ENCODE measurements around the gene RPP14.
A peak's percentile ranks its signal among the peaks of the same experiment; 100 is the strongest.

Gene RPP14

DNA sequence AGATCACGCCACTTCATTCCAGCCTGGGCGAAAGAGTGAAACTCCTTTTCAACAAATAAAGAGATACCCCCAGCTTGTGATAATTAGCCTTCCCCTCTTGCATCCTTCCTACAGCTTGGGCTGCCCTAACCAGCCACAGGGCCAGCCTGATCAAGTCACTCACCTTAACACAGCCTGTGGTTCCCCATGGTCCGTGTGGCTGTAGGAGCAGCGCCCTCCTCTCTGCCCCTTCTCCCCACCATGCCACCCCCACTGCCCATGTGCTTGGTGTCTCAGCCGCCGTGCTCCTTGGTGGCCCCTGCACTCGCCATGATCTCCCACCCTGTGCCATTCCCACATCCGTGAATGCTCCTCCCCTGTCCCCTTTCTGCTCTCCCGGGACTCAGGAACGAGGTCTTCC, 13.2 kb upstream of the RPP14 start:
- DNase-seq = no peak

DNA sequence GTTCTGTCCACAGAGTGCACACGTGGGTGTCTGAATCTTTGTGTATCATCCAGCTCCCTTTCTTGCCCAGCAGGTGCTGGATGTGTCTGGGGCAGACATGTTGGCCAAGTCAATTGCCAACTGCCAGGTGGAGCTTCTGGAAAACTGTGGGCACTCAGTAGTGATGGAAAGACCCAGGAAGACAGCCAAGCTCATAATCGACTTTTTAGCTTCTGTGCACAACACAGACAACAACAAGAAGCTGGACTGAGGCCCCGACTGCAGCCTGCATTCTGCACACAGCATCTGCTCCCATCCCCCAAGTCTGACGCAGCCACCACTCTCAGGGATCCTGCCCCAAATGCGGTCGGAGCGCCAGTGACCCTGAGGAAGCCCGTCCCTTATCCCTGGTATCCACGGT, 12.5 kb upstream of the RPP14 start:
- DNase-seq = no peak

DNA sequence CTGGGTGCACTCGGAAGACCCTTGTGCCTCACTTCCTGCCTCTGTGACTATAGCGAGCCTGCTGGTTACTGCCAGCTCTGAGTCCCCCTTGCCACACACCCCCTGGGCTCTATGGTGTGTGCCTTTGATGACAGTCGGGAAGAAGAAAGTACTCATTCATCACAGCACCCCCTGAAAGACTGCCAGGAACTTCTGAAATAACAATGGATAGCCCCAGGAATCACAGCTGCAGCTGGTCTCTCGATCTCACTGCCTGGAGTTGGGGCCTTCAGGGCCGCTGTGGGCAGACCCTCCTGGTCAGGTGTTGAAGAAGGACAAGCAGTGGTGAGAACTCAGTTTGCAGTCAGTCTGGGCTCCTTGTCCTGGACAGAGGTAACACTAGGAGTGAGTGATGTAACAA, 9.8 kb upstream of the RPP14 start:
- DNase-seq = no peak

DNA sequence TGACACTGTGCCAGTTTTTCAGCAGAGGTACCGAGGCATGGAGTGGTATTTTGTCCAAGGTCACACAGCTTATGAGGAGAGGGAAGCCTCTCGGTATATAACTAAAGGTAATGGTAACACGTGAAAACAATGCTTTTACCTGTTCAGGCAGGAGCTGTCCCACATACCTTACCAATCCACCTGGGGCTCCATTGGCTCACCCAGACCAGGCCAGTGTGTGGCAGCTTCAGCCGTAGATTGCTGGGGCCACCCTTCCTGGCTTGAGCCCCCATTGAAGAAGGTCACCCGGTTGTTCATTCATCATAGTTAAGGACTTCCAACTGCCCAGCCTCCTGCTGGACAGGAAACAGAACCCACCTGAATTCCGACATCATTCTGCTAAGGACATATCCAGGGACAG, 9.2 kb upstream of the RPP14 start:
- no peak for DNase-seq

DNA sequence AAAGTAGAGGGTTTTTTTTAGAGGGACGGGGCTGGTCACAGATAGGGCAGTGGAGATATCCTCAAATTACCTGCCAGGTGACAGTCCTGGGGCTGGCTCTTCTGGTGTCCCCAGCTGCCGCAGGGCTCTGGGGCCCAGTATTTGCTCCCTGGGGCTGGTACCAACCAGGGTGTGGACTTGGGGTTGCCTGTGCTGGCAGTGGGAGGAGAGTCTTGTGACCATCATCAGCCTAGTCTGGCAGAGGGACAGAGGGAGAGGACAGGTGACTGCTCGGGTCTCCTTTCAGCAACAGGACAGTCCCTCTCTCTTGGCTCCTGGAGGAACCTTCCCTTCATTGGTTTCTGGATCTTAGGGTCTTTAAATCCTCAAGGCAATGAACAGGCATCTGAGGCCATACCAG, 7.9 kb upstream of the RPP14 start:
- DNase-seq = no peak

DNA sequence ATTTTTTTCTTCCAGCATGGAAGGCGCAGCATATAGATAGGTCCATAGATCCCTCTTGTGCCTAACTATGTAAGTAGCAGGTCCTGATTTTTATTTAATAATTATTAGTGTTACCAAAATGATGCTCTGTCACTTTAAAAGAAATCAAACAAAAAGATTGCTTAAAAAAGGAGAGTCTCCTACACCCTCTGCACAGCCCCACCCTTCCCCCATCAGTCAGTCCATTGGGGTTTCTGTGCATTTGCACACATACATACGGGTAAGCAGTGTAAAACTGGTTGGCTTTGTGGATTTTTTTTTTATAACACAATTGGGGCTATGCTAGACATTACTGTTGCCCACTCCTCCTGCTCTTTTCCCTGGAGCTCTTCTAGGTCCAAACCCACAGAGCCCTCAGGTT, 7.0 kb upstream of the RPP14 start:
- DNase-seq = no peak

DNA sequence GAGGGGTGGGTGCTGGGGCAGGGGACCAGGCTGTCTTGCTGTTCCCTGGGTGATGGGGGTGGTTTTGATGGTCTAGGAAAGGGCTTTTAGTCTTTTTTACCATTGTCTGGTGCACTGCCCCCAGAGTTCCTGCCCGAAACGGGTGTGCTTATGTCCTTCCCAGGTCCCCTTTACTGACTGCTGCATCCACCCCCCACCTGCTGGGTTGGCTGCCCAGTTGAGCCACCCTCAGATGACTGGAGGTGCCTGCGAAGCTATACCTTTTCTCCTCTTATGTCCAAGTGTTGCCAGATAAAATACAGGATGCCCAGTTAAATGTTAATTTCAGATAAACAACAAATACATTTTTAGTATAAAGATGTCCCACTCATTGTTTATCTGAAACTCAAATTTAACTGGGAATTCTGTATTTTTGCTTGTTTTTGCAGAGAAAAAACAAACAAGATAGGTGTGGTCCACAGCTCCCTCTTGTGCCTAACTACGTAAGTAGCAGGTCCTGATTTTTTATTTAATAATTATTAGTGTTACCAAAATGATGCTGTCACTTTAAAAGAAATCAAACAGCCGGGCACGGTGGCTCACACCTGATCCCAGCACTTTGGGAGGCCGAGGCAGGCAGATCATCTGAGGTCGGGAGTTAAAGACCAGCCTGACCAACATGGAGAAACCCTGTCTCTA, 6.1 kb upstream of the RPP14 start:
- no peak for DNase-seq

DNA sequence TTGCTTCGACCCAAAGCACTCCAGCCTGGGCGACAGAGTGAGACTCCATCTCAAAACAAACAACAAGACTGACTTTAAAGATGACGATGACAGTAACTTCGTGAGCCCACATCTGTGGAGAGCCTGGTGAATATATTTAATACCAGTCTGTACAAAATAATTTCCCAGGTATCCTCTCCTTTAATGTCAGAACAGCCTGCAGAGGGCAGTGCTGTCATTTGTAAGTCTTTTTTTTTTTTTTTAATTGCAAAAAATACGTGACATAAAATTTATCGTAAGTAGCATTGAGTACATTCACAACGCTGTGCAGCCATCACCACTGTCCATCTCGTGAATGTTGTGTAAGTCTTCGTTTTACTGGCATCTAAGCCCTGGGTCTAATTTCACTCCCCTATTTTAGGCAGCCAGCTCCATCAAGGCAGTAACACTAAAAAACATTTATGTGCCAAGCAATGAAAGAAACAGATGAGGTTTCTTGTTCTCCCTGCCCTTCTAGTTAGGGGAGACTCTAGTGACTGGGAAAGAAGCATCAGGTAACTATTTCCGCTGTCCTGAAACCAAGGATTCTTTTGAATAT, 1.7 kb downstream of the RPP14 start:
- peak; percentile 27 for DNase-seq

DNA sequence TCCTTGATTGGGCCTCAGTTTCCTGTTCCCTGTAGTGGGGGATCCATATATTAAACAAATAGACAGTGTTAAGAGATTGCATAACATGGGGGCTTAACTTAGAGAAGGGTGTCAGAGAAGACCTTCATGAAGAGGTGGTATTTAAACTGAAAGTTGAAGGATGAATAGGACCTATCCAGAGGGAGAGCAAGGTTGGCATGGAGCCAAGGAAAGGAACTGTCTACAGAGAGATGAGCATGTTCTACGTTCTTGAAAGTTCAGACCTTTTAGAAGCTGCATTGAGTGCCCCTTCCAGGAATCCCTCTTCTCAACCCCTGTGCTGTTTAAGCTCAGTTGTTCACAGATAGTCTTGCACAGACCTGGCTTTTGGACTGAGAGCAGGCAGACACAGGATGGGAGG, 2.7 kb downstream of the RPP14 start:
- DNase-seq = no peak

DNA sequence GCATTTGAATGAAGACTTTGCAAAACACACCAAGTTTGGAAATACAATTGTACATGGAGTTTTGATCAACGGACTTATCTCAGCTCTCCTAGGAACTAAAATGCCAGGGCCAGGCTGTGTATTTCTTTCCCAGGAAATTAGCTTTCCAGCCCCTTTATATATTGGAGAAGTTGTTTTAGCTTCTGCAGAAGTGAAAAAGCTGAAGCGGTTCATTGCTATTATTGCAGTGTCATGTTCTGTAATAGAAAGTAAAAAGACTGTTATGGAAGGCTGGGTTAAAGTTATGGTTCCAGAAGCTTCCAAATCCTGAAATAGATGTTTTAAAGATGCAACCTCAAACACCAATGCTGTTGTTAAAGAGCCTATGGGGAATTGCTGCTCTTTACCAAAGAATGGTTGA, 11.8 kb downstream of the RPP14 start:
- DNase-seq = no peak

DNA sequence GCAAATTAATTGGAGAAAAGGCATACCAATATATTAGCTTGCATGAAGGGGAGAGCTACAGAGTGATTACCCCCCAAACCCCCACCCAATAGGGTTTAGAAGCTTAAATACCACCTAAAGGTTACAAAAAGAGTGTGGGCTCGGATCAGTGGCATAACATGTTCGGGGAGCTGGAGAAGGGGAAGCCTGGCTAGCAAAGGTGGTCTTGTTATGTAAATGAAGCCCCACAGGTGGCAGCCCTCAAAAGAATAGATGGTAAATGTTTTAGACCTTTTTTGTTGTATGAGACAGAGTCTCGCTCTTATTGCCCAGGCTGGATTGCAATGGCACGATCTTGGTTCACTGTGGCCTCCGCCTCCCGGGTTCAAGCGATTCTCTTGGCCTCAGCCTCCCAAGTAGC, 15.7 kb downstream of the RPP14 start:
- DNase-seq = no peak

DNA sequence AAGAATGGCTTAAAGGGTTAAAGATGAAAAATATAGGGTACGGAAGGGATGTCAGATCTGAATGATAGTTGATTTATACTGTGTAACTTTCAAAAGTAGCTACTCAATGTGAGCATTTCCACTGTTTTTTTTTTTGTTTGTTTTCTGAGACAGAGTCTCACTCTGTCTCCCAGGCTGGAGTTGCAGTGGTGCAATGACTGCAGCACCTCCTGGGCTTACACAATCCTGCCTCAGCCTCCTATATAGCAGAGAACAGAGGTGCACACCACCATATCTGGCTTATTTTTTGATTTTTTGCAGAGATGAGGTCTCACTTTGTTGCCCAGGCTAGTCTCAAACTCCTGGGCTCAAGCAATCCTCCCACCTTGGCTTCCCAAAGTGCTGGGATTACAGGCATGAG, 16.7 kb downstream of the RPP14 start:
- no peak for DNase-seq

DNA sequence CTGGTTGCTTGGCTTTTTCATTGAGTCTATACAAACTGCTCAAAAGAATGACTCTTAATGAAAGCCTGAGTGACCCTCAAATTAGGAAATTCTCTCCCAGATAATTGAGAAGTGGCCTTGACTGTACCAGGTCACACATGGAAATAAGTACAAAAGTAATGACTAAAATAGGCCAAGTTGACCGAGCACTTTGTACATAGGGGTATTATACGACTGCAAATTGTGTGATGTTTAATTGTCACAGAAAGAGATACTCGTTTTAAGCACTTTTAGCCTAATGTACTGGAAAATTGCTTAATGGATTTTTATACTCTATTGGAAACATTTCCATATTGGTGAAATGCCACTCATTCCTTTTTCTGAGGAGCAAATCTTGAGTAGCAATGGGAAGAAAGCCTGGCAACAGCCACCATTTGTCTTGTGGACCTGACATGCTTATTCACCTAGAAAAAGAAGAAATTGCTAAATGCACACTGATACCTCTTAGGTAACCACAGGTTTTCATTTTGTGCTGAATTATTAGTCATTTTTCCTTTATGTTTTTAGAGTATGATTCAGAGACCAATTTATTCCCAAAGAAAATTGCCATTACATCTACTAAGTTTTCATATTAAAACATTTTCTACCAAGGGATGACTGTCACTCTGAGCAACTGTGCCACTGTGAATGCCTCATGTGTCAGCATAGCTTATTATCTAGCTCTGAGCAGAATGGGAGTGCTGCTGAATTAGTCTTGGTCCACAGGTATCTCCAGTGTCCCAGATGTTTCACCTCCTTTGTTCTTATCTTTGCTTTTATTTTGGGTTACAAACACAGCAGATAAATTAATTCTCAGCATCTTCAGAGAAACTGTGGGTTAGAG, 17.7 kb downstream of the RPP14 start:
- no peak for DNase-seq

DNA sequence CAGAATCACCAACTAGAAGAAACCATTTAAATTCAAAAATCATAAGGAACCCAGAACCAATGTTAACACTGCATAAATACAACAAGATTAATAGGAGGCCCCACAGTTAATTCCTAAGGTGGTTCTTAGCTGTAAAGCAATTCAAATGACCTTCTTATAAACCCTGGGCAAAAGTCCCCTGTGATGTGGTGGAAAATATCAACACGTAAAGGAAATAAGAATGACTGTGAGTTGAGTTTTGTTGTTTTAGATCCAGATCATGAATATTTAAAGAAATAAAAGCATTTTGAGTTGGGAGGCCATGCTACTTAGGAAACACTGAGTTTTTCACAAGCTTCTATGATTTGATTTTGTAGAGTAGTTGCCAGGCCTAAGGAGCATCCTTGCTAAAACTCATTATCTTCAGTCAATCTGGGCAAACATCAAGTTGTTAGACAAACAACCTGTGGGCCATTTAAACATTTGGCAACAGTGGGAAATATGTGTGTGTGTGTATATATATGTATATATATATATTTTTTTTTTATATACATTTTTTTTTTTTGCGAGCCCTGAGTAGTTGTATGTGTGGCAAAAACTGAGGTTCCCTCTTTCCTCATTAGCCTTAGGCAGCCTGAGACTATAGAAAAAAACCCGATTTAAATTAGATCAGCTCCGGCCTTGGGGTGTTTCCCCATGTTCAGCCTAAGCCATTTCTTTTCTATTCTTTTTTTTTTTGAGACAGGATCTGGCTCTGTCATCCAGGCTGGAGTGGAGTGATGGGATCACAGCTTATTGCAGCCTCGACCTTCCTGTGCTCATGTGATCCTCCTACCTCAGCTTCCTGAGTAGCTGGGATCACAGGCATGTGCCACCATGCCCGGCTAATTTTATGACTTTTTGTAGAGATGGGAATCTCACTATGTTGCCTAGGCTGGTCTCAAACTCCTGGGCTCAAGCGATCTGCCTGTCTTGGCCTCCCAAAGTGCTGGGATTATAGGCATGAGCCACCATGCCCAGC, 18.6 kb downstream of the RPP14 start:
- no peak for DNase-seq

DNA sequence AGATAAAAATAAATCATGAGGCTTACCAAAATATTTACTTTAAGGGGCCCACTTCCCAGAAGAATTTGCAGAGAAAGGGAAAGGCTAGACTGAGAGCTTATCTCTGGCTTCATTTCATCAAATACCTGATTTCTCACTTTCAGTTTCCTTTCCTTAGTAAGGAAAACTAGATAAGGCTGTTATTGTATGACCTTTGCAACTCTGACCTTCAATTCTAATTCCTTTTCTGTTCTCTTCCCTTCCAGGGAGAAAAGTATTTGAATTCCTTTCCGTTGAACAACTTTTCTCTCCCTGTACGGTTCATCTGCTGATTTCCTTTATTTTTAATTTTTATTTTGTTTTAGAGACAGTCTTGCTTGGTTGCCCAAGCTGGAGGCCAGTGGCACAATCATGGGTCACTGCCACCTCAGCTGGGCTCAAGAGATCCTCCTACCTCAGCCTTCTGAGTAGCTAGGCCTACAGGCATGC, 19.5 kb downstream of the RPP14 start:
- DNase-seq = no peak

DNA sequence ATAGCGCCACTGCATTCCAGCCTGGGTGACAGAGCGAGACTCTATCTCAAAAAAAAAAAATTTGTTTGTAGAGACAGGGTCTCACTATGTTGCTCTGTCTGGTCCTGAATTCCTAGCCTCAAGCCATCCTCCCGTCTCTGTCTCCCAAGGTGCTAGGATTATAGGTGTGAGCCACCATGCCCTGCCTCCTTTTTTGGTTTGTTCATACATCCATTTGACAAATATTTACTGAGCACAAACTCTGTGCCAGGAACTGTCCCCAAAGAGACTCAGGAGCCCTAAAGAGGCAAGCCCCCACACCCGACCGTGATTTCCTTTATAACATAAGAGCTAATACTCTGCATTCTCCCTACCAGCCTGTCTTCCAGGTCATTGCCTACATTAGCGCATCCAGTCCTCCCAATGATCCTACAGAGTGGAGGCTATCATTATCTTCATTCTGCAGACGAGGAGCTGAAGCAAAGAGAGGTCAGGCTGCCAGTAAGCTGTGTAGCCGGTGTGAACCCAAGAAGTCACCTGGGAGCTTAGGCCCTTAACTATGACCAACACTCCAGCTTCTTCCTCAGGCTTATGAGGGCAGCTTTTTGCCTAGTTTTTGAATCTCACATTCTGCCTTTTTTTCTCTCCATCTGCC, 20.3 kb downstream of the RPP14 start:
- DNase-seq = no peak

DNA sequence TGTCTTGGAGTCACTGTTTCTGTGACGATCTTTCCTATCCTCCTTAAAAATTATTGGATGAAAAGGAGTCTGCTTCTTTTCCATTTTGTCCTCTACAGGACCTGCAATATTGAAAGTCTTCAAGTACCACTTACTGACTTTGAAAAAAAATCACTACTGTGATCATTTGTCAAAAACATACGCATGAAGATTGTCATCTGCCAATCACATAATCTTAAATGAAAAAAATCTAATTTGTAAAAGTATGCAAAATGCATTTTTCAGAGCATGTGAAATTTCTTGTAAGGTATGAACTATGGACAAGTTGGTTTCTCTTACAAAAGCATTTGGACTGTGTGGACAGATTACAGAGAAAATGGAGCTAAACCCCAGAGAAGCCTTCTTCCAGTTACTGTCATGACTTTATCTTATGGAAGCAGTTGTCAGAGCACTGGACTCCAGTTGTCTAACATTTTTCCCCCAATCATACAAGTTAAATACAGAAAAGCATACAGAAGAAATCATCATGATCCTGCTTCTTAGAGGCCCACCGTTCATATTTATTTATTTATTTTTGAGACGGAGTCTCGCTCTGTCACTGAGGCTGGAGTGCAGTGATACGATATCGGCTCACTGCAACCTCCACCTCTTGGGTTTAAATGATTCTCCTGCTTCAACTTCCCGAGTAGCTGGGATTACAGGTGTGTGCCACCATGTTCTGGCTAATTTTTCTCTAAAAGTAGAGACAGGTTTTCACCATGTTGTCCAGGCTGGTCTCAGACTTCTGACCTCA, 23.3 kb downstream of the RPP14 start:
- no peak for DNase-seq

DNA sequence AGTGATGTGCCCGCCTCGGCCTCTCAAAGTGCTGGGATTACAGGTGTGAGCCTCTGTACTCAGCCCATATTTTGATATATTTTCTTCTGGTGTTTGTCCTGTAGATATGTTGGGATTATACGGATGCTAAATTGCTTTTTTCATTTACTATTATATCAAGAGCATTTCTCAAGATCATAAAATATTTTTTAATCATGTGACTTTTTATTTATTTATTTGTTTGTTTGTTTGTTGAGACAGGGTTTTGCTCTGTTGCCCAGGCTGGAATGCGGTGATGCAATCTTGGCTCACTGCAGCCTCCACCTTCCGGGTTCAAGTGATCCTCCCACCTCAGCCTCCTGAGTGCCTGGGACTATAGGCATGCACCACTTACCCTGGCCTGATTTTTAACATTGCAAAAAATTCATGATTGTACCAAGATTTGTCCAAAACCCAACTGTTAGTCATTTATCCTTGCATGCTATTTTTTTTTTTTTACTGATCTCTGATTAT, 23.9 kb downstream of the RPP14 start:
- no peak for DNase-seq

DNA sequence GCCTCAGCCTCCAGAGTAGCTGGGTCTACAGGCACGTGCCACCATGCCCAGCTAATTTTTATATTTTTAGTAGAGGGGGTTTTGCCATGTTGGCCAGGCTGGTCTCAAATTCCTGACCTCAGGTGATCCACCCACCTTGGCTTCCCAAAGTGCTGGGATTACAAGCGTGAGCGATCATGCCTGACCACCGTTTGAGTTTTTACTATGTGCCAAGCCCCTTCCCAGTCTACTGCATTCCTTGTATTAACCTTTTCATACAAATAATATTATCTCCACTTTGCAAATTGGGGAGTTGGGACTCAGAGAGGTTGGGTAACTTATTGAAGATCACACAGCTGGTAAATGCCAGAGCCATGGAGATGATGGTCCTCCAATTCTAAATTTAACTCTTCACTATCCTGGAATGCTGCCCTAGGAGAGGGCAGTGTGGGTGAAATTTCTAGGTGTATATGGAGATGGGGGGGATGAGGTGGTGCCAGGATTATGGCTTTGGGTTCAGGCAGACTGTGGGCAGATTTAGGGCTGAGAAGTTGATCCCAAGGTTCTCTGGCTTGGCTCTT, 25.6 kb downstream of the RPP14 start:
- DNase-seq = no peak

DNA sequence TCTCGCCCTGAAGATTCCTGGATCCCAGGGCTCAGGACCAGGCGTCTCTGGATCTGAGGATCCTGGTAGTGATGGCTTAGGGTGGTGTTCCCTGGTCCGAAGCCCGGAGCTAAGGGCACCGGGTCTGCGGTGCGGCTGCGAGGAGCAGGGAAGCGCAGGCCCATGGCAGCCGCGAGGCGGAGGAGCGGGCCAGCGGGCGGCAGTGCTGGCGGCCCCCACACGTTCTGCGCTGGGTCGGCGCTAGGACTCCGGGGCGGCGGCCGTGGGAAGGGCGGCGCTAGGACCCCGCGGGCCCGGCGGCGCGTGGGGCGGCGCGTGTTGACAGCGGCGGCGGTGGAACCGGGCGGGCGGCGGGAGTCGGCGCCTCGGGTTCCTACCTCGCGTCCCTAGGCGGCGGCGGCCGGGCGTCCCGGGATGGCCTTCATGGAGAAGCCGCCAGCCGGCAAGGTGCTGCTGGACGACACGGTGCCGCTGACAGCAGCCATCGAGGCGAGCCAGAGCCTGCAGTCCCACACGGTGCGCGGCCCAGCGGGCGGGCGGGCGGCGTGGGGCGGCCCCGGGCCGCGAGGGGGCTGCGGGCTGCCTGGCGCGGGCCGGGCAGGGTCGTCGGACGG, 26.6 kb downstream of the RPP14 start, which contains the start of gene PXK:
TSS of gene PXK (plus strand) at position 318 of the 614 bp plus-strand sequence. CDS start at position 415, 97 bp downstream.
- peak; percentile 21 for DNase-seq

All from NCI-H1048 (cell line).